COLO829 (cell line): Measurements from ENCODE around the gene B4GALNT4.
"Not testable (repeated sequence)": the region's sequence is repeated elsewhere in the genome, so short reads cannot be mapped to it uniquely, and the experiment has no call there.

ENCODE experiments used
- DNase-seq: peaks from one replicate; pipeline ENCODE4 v3.0.0; 2012; ENCODE audit warnings: low spot score

B4GALNT4 gene

DNA sequence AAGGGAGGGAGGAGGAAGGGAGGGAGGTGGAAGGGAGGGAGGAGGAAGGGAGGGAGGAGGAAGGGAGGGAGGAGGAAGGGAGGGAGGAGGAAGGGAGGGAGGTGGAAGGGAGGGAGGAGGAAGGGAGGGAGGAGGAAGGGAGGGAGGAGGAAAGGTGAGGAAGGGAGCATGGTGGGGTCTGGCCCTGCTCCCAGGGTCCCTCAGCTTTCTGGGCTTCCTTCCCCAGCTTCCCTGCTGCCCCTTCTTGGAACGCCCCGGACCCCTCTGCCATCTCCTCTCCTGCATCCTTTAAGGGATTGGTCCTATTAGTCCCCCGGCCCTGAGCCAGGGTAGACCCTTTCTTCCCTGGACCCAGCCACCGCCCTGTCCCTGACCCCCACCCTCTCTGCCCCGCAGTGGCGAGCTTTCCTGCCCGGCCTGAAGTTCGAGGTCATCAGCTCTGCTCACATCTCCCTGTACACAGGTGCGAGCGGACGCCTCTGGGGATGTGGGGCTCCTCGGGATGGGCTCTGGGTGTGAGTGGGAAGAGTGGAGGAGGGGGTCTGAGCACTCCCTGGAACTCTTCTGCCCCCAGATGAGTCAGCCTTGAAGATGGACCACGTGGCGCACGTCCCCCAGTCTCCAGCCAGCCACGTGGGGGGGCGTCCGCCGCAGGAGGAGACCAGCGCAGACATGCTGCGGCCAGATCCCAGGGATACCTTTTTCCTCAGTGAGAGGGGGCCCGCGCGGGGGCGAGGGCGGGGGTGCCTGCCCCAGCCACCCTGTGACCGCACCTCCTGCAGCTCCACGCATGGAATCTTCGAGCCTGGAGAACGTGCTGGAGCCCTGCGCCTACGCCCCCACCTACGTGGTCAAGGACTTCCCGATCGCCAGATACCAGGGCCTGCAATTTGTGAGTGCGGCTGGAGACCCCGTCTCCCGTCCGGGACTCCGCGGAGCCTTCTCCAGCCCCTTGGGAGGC is 6.0 kb downstream of the B4GALNT4 start:
- no peak for DNase-seq

DNA sequence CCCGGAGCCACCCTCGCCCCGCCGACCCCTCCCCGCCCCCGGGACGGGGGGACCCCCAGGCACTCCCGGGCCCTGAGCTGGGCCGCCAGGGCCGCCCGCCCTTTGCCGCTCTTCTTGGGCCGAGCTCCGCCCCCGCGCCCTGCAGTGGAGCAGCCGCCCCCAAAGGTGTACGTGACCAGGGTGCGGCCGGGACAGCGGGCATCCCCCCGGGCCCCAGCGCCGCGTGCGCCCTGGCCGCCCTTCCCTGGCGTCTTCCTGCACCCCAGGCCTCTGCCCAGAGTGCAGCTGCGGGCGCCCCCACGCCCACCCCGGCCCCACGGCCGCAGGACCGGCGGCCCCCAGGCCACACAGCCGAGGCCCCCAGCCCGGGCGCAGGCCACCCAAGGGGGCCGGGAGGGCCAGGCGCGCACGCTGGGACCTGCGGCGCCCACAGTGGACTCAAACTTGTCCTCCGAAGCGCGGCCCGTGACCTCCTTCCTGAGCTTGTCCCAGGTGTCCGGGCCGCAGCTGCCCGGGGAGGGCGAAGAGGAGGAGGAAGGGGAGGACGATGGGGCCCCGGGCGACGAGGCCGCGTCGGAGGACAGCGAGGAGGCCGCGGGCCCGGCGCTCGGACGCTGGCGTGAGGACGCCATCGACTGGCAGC is 7.4 kb downstream of the B4GALNT4 start:
- DNase-seq, result no peak

GRCh38 chr11:377174-377865 is 8.0 kb downstream of the B4GALNT4 start:
- DNase-seq, result no peak

GRCh38 chr11:377883-378500 is 8.7 kb downstream of the B4GALNT4 start:
- no peak for DNase-seq

GRCh38 chr11:379205-380094 is 10.2 kb downstream of the B4GALNT4 start:
- no peak for DNase-seq

DNA sequence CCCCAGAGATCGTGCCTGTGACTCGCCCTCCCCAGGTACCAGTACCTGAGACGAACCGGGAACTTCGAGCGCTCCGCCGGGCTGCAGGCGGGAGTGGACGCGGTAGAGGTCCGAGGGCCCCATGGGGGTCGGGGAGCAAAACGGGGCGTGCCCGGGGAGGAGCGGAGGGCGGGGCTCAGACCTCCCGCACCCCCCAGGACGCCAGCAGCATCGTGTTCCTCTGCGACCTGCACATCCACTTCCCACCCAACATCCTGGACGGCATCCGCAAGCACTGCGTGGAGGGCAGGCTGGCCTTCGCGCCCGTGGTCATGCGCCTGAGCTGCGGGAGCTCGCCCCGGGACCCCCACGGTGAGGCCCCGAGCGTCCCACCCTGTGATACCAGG is 10.8 kb downstream of the B4GALNT4 start:
- DNase-seq, result no peak

DNA sequence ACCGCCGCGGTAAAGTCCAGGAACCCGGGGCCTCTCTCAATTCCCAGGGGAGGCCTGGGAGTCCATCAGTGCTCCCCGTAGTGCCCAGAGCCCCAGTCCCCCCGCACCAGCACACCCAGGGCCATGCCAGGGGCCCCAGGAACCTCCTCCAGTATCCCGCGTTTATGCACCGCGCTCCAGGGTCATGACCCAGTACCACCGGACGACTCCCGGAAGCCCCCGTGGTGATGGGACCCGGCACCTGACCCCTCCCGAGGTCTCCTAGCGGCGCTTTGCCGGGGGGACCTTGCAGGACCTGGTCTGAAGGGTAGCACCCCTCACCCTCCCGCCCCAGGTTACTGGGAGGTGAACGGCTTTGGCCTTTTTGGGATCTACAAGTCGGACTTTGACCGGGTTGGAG is 11.2 kb downstream of the B4GALNT4 start:
- DNase-seq, result no peak

GRCh38 chr11:380996-381395 is 11.7 kb downstream of the B4GALNT4 start:
- no peak for DNase-seq

GRCh38 chr11:381501-382072 is 12.3 kb downstream of the B4GALNT4 start:
- no peak for DNase-seq

DNA sequence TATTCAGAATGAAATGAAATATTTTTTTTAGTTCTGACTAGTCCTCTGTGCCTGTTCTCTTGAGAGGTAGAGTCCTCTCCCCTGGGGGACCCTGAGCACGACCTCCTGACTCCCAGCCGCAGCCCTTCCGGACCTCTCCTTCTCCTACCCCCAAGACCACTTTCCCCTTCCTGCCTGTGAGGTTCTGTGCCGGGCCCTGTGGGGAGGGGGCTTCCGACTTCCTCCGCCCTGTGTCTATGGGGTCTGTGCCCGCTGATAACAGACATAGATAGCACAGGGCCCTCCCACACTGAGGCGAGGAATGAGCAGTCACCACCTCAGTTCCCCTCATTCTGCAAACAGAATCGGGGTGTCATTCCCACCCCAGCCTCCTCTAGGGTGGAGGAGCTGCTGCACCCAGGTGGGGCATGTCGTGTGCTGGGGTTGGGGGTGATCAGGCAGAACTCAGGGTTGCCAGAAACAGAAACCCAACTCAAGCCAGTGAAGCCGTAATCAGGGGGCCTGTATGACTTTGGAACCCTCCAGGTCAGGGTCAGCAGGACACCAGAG is 12.9 kb downstream of the B4GALNT4 start:
- DNase-seq, result no peak

GRCh38 chr11:383431-383830 is 14.1 kb downstream of the B4GALNT4 start:
- no peak for DNase-seq

DNA sequence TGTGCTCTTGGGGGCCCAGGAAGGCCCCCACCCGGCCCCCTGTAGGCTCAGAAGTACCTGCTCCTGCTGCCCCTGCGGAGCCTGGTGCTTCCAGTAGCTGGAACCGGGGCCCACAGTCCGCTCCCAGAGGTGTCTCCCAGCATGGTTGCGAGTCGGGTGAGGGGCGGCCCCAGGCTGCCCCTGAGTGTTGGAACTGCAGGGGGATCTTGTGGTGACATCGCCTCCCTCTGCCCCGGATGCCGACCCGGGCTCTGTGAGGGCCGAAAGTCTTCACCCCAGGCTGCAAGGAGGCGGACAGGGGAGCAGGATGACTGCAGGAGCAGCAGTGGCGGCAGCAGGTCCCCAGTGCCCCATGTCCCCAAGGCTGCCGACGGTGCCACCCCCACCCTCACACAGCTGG is 15.2 kb downstream of the B4GALNT4 start:
- DNase-seq, result no peak

DNA sequence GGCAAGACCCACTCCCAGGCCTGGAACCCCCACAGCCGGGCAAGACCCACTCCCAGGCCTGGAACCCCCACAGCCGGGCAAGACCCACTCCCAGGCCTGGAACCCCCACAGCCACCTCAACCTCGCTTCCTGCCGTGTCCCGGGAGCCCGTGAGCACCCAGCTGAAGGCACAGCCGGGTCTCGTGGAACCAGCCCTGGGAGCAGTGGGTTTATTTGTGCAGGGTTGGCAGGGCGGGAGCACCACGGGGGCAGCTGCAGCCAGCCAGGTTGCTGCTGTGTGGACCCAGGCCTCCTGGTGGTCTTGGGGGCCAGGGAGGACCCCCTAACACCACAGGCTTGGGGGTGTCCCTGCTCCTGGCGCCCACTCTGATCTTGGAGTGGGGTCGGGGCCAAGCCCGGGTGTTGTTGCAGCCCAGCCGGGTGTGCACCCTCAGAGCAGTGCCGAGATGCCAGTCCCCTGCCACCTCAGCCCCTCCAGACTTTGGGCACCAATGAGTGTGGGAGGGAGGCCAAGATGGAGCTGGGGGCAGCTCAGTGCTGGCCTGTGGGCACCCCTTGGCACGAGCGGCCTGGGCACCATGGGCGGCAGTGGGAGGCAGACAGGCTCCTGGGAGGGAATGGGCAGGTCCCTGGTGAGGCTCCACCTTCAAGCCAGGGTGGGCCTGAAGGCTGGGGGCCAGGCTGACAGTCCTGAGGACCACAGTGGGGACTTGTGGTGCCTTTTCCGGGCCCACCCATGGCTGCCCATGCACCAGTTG is 16.5 kb downstream of the B4GALNT4 start:
- no peak for DNase-seq

DNA sequence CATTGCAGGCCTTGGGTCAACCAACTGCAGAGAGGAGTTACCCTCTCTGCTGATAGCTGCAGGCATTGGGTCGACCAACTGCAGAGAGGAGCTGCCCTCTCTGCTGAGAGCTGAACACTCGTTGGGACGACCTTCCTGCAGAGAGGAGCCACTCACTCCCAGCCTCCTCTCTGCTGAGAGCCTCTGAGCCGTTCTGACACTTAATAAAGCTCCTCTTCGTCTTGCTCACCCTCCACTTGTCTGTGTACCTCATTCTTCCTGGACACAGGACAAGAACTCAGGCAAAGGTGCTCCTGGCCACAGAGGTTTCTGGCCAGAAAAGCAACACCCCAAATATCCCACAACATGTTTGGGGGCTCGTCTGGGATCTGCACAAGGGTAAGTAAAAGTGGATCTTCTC is 17.2 kb downstream of the B4GALNT4 start:
- no peak for DNase-seq

DNA sequence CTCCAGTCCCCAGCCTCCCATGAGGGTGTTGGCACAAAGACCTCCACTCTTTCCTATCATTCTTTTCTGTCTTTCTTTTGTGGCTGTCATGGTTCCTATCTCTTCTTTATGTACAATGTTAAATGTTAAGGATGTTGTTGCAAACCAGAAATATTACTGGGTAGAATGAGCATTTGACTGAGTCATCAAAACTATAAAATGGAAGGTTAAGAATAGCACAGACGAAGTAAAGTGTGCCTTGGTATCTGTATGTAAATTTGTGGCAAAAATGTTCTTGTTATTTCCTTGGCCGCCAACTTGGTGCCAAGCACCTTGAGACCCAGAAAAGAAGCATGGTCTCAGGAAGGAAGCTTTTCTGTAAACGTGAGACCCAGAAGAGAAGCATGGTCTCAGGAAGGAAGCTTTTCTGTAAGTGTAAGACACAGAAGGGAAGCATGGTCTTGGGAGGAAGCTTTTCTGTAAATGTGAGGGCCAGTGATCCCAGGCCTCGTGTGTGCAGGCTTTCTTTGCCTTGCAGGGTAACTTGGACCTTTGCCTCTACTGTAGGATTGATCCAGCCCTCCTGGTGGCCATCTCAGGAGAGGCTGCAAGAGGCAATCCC is 18.0 kb downstream of the B4GALNT4 start:
- DNase-seq, result no peak

- not testable (repeated sequence) for DNase-seq
Observed at GRCh38 chr11:389369-389768, 20.1 kb downstream of the B4GALNT4 start.

- DNase-seq, result no peak
Observed at GRCh38 chr11:390175-390574, 20.9 kb downstream of the B4GALNT4 start.

GRCh38 chr11:391117-392017 is 22.1 kb downstream of the B4GALNT4 start:
- no peak for DNase-seq
